Liver (tissue), 9 donors: ENCODE measurements around the gene TCF12. TPM values are rescaled to one million over a fixed set of nuclear protein-coding genes. Genes with fewer than 3 reads are reported as not detected.
A peak's percentile ranks its signal among the peaks of the same experiment; 100 is the strongest.

Experiments used
- DNase-seq: peaks from one replicate; pipeline ENCODE4 v3.0.0-alpha.2; 2017; ENCODE audit warnings: low spot score
- H3K27ac ChIP-seq, 2 donors: one replicate each; pipeline ENCODE4 v1.7.0; 2013; ENCODE audit warnings: inconsistent platforms in 2 of 2, low read length in 2 of 2, control low read depth in 1 of 2, low read depth in 1 of 2, mild to moderate bottlenecking in 1 of 2
- H3K27me3 ChIP-seq, 4 donors: one replicate each; pipeline versions ENCODE4 v1.6.1 to v1.7.0; 2013; ENCODE audit warnings: low read length in 3 of 4, inconsistent platforms in 1 of 4, mild to moderate bottlenecking in 1 of 4, moderate library complexity in 1 of 4; ENCODE audit not compliant: control insufficient read depth in 4 of 4, insufficient read depth in 4 of 4
- H3K36me3 ChIP-seq, 4 donors: one replicate each; pipeline versions ENCODE4 v1.6.1 to v1.7.0; 2013; ENCODE audit warnings: low read length in 3 of 4, mild to moderate bottlenecking in 3 of 4, low read depth in 1 of 4, moderate library complexity in 1 of 4; ENCODE audit not compliant: control insufficient read depth in 4 of 4, insufficient read depth in 3 of 4
- H3K4me1 ChIP-seq, 4 donors: one replicate each; pipeline versions ENCODE4 v1.6.1 to v1.7.0; 2013; ENCODE audit warnings: low read length in 3 of 4, mild to moderate bottlenecking in 3 of 4, moderate library complexity in 1 of 4; ENCODE audit not compliant: control insufficient read depth in 4 of 4, insufficient read depth in 4 of 4
- H3K4me3 ChIP-seq, 3 donors: one replicate each; pipeline versions ENCODE4 v1.6.1 to v1.7.0; 2013; ENCODE audit warnings: low read length in 3 of 3, control low read depth in 1 of 3, low read depth in 1 of 3, mild to moderate bottlenecking in 1 of 3
- H3K9ac ChIP-seq, 2 donors: one replicate each; pipeline ENCODE4 v1.7.0; 2013; ENCODE audit warnings: low read length in 2 of 2, mild to moderate bottlenecking in 2 of 2, moderate library complexity in 2 of 2, control low read depth in 1 of 2, low read depth in 1 of 2
- H3K9me3 ChIP-seq, 4 donors: one replicate each; pipeline versions ENCODE4 v1.6.1 to v1.7.0; 2013; ENCODE audit warnings: low read length in 3 of 4; ENCODE audit not compliant: control insufficient read depth in 4 of 4
- EGR1 ChIP-seq, 2 donors: IDR thresholded peaks; 2 replicates each; pipeline ENCODE4 v1.6.1; 2016 to 2018; ENCODE audit warnings: antibody characterized with exemption in 2 of 2, low read depth in 2 of 2
- FOXA1 ChIP-seq: IDR thresholded peaks from 2 replicates; pipeline ENCODE4 v1.6.1; 2016; ENCODE audit warnings: antibody characterized with exemption
- GABPA ChIP-seq, 2 donors: IDR thresholded peaks in 1 of 2; conservative IDR thresholded peaks in 1 of 2; 2 replicates each; pipeline ENCODE4 v1.6.1; 2016; ENCODE audit warnings: antibody characterized with exemption in 2 of 2, mild to moderate bottlenecking in 1 of 2, moderate library complexity in 1 of 2
- HNF4A ChIP-seq, 2 donors: conservative IDR thresholded peaks; 2 replicates each; pipeline ENCODE4 v1.6.1; 2016; ENCODE audit warnings: antibody characterized with exemption in 2 of 2, mild to moderate bottlenecking in 2 of 2
- HNF4G ChIP-seq: IDR thresholded peaks from 2 replicates; pipeline ENCODE4 v1.6.1; 2016; ENCODE audit warnings: antibody characterized with exemption
- NR2F2 ChIP-seq: IDR thresholded peaks from 2 replicates; pipeline ENCODE4 v1.6.1; 2016; ENCODE audit warnings: antibody characterized with exemption
- RAD21 ChIP-seq, 2 donors: IDR thresholded peaks; 2 replicates each; pipeline ENCODE4 v1.6.1; 2016; ENCODE audit warnings: antibody characterized with exemption in 2 of 2, mild to moderate bottlenecking in 2 of 2
- RXRA ChIP-seq, 2 donors: IDR thresholded peaks; 2 replicates each; pipeline ENCODE4 v1.6.1; 2017 to 2018; ENCODE audit warnings: antibody characterized with exemption in 2 of 2, mild to moderate bottlenecking in 1 of 2
- SP1 ChIP-seq: IDR thresholded peaks from 2 replicates; pipeline ENCODE4 v1.6.1; 2018; ENCODE audit warnings: antibody characterized with exemption, mild to moderate bottlenecking
- TAF1 ChIP-seq: conservative IDR thresholded peaks from 2 replicates; pipeline ENCODE4 v1.6.1; 2016; ENCODE audit warnings: antibody characterized with exemption, mild to moderate bottlenecking
- WGBS: extraction: QIAGEN DNeasy Blood & Tissue Kit; methylation state at CpG from one replicate; pipeline ENCODE4 v1.1.7; 2013; 5-methylcytosine and 5-hydroxymethylcytosine counted together
- polyA plus RNA-seq, 2 donors: library from polyadenylated mRNA; stranded (reverse) in 1 of 2; unstranded in 1 of 2; fragments of 200-250 nt in 1 of 2; fragments of >200 nt in 1 of 2; fragmentation: Nextera tagmentation in 1 of 2; extraction: Ambion mirVana in 1 of 2; gene quantifications; one replicate each; pipeline versions ENCODE4 v1.2.1 to v1.2.3, GENCODE V29; 2013 to 2015
- total RNA-seq, 2 donors: library from RNA; depleted of rRNA; stranded (reverse); fragments of >200 nt; gene quantifications; one replicate each; pipeline ENCODE4 v1.2.3, GENCODE V29; 2014
- TF ChIP-seq, protein P1 (sequence below): fragments of 150-350 bp; IDR thresholded peaks from 2 replicates; pipeline ENCODE4 v1.5.1; 2017; ENCODE audit warnings: improper control_type of control experiment, low read depth, low read length; ENCODE audit not compliant: missing input control
- TF ChIP-seq, protein P2 (sequence below): IDR thresholded peaks from 2 replicates; pipeline ENCODE4 v1.6.1; 2016; ENCODE audit warnings: antibody characterized with exemption
- TF ChIP-seq, protein P3 (sequence below): IDR thresholded peaks from 2 replicates; pipeline ENCODE4 v1.6.1; 2016; ENCODE audit warnings: antibody characterized with exemption
- TF ChIP-seq, protein P4 (sequence below): IDR thresholded peaks from 2 replicates; pipeline ENCODE4 v1.6.1; 2016; ENCODE audit warnings: antibody characterized with exemption, mild to moderate bottlenecking
- donor health status: healthy.
- donor health status: healthy.
- donor health status: healthy.
- donor health status: healthy.
- donor health status: healthy.

TCF12 gene
- total and polyA plus RNA-seq, 4 donors = 8.7 to 38.3 (median 22.3) TPM

DNA sequence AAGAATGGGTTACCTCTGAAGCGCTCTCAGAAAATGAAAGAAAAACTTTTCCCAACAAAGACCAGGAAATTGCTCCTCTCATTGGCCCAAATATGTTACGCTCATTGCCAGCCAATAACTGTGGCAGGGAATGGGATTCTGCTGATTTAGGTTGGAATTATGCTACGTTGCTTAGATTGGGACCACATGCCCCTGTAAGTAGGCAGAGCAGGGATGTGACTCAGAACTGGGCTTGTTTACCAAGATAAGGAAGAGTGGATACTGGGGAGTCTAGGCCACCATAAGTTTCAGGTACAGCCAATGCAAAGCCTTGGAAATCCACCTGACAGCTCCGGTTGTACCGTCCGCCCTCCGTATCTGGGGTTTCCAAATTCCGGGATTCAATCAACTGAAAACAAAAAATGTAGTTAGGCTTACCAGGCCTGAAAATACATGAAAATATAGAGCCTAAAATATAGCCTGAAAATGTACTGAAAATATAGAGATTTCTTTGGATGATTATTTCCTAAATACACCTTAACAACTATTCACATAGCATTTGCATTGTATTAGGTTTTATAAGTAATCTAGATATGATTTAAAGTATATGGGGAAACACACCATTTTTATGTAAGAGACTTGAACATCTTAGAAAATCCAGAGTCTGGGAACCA lies 1.5 kb upstream of the TCF12 start:
- TF ChIP-seq EGR1 (IDR thresholded peaks at IDR 0.05; ENCODE audit: low read depth in 2 of 2) (no peak), HNF4G (no peak), FOXA1 (no peak), SP1 (no peak), RAD21 (IDR thresholded peaks at IDR 0.05) (no peak), HNF4A (conservative IDR thresholded peaks at IDR 0.05) (no peak), TAF1 (no peak), RXRA (IDR thresholded peaks at IDR 0.05) (no peak), GABPA (IDR thresholded peaks at IDR 0.05 in 1 of 2, conservative IDR thresholded peaks at IDR 0.05 in 1 of 2) (no peak)
- TF ChIP-seq, protein P1, sequence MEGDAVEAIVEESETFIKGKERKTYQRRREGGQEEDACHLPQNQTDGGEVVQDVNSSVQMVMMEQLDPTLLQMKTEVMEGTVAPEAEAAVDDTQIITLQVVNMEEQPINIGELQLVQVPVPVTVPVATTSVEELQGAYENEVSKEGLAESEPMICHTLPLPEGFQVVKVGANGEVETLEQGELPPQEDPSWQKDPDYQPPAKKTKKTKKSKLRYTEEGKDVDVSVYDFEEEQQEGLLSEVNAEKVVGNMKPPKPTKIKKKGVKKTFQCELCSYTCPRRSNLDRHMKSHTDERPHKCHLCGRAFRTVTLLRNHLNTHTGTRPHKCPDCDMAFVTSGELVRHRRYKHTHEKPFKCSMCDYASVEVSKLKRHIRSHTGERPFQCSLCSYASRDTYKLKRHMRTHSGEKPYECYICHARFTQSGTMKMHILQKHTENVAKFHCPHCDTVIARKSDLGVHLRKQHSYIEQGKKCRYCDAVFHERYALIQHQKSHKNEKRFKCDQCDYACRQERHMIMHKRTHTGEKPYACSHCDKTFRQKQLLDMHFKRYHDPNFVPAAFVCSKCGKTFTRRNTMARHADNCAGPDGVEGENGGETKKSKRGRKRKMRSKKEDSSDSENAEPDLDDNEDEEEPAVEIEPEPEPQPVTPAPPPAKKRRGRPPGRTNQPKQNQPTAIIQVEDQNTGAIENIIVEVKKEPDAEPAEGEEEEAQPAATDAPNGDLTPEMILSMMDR = no peak
- TF ChIP-seq, protein P2, sequence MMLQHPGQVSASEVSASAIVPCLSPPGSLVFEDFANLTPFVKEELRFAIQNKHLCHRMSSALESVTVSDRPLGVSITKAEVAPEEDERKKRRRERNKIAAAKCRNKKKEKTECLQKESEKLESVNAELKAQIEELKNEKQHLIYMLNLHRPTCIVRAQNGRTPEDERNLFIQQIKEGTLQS = no peak
- TF ChIP-seq, protein P3, sequence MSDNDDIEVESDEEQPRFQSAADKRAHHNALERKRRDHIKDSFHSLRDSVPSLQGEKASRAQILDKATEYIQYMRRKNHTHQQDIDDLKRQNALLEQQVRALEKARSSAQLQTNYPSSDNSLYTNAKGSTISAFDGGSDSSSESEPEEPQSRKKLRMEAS = no peak
- TF ChIP-seq, protein P4, sequence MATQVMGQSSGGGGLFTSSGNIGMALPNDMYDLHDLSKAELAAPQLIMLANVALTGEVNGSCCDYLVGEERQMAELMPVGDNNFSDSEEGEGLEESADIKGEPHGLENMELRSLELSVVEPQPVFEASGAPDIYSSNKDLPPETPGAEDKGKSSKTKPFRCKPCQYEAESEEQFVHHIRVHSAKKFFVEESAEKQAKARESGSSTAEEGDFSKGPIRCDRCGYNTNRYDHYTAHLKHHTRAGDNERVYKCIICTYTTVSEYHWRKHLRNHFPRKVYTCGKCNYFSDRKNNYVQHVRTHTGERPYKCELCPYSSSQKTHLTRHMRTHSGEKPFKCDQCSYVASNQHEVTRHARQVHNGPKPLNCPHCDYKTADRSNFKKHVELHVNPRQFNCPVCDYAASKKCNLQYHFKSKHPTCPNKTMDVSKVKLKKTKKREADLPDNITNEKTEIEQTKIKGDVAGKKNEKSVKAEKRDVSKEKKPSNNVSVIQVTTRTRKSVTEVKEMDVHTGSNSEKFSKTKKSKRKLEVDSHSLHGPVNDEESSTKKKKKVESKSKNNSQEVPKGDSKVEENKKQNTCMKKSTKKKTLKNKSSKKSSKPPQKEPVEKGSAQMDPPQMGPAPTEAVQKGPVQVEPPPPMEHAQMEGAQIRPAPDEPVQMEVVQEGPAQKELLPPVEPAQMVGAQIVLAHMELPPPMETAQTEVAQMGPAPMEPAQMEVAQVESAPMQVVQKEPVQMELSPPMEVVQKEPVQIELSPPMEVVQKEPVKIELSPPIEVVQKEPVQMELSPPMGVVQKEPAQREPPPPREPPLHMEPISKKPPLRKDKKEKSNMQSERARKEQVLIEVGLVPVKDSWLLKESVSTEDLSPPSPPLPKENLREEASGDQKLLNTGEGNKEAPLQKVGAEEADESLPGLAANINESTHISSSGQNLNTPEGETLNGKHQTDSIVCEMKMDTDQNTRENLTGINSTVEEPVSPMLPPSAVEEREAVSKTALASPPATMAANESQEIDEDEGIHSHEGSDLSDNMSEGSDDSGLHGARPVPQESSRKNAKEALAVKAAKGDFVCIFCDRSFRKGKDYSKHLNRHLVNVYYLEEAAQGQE = no peak
- H3K9ac ChIP-seq = no peak overlapping the region
- WGBS = 97% methylated on average over 8 of the region's 8 CpGs
- no peaks in the 10 kb centered on the region for H3K9me3 ChIP-seq
- no peak for DNase-seq
- H3K4me1 ChIP-seq = peaks cover 2 to 22% (median 14%) of the 10 kb centered on the region in 4 donors
- no peak overlapping the region for H3K27ac ChIP-seq
- no peak overlapping the region for H3K4me3 ChIP-seq
- no peaks in the 10 kb centered on the region for H3K27me3 ChIP-seq
- no peaks in the 10 kb centered on the region for H3K36me3 ChIP-seq

DNA sequence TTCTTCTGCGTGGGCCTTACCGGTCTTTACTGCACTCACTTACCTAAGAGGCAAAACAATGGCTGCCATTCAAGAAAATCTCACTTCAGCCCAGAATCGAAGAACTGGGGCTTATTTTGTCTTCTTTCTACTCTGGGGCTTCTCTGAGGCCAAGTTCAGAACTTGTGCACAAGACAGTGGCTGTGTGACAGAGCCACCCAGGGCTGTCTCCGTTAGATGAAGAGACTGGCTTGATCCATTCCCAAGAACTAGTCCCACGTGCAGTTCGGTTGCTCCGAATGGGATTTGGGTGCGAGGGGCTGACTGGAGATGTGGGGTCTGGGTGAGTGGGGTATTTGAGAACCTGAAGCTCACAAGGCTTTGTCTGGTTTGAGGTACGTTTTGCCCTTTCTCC lies 795 bp upstream of the TCF12 start:
- WGBS = 32% methylated on average over 9 of the region's 9 CpGs
- H3K9ac ChIP-seq = peak overlapping the region; percentile 2 to 44
- H3K27ac ChIP-seq = peak overlapping the region; percentile 92 to 93
- no peaks in the 10 kb centered on the region for H3K27me3 ChIP-seq
- TF ChIP-seq, protein P3 = peak; percentile 16
- TF ChIP-seq EGR1 (IDR thresholded peaks at IDR 0.05; ENCODE audit: low read depth in 2 of 2) (no peak), NR2F2 (no peak), SP1 (no peak)
- H3K9me3 ChIP-seq = no peaks in the 10 kb centered on the region
- no peak for DNase-seq
- H3K36me3 ChIP-seq = no peaks in the 10 kb centered on the region
- H3K4me1 ChIP-seq = peaks cover 2 to 22% (median 14%) of the 10 kb centered on the region in 4 donors
- H3K4me3 ChIP-seq = peak overlapping the region; percentile 64 to 100 (median 91)
